ENCODE data around the gene CDCA8. TPM values are rescaled to one million over a fixed set of nuclear protein-coding genes. Genes with fewer than 3 reads are reported as not detected.

Gene CDCA8
- total and polyA plus RNA-seq, 2 of the 4 experiments (the other 2 are of a cell fraction), result 5.9 to 25.7 TPM

- no peak overlapping the region for H2BK20ac ChIP-seq (ENCODE audit: low read depth, low read length)
- no peak overlapping the region for H2BK5ac ChIP-seq (ENCODE audit: low read depth, low read length, poor library complexity, severe bottlenecking)
- no peaks in the 10 kb centered on the region for H3K36me3 ChIP-seq (ENCODE audit: control insufficient read depth, insufficient read depth, low read length)
- no peak overlapping the region for H3K23ac ChIP-seq (ENCODE audit: low read depth, low read length)
- WGBS, 2 experiments (ENCODE audit: extremely low coverage in 2 of 2, insufficient read length in 1 of 2), result 17% methylated on average over 1 of the region's 15 CpGs; no CpG with 5 or more reads in 1 of the 2 experiments
- dilution Hi-C loops (cut with HindIII; ENCODE audit: low sequenced_read_pairs, unreplicated experiment) (no loop called here), intact Hi-C loops (cut with micrococcal nuclease) (no loop called here), in situ Hi-C loops (cut with MboI; ENCODE audit: low sequenced_read_pairs) (no loop called here)
- no peak overlapping the region for H3K4ac ChIP-seq (ENCODE audit: low read depth, low read length)
- no peaks in the 10 kb centered on the region for H4K20me1 ChIP-seq (ENCODE audit: insufficient read depth, low read length)
- no peak overlapping the region for H4K5ac ChIP-seq (ENCODE audit: low read depth, low read length)
- no peak overlapping the region for H3K4me3 ChIP-seq (ENCODE audit: insufficient read depth, low read depth, low read length)
- H3K56ac ChIP-seq (ENCODE audit: extremely low read depth, insufficient read depth, low read length), result no peak overlapping the region
- H3K9ac ChIP-seq (ENCODE audit: low read depth, low read length), result no peak overlapping the region
- POLR2A ChIA-PET (ENCODE audit: unreplicated experiment), result no interaction called here
- H2BK120ac ChIP-seq (ENCODE audit: low read depth, low read length), result no peak overlapping the region
- TF ChIP-seq RFX5 (IDR thresholded peaks at IDR 0.05; ENCODE audit: low read depth, low read length) (no peak), MXI1 (IDR thresholded peaks at IDR 0.05; ENCODE audit: borderline replicate concordance, low read depth, low read length) (no peak), FOS (IDR thresholded peaks at IDR 0.05; ENCODE audit: low read depth, low read length) (no peak), BHLHE40 (IDR thresholded peaks at IDR 0.05; ENCODE audit: low read depth, low read length) (no peak), CTCF (conservative IDR thresholded peaks at IDR 0.05; ENCODE audit: low read depth, low read length) (no peak), RAD21 (IDR thresholded peaks at IDR 0.05; ENCODE audit: low read length) (no peak), MAZ (IDR thresholded peaks at IDR 0.05; ENCODE audit: borderline replicate concordance, low read depth, low read length) (no peak)
- no peaks in the 10 kb centered on the region for H3K9me3 ChIP-seq (ENCODE audit: control insufficient read depth, insufficient read depth, low read length)
- ATAC-seq (ENCODE audit: low read depth) (no peak), DNase-seq (no peak)
- H2AFZ ChIP-seq (replicated peaks; ENCODE audit: low read length, poor library complexity), result no peak overlapping the region
- H3K27ac ChIP-seq (ENCODE audit: insufficient read depth, low read length), result no peak overlapping the region
- H3K4me1 ChIP-seq (ENCODE audit: control insufficient read depth, insufficient read depth, low read length), result no peaks in the 10 kb centered on the region
- H3K9me1 ChIP-seq (ENCODE audit: insufficient read depth, low read length), result no peaks in the 10 kb centered on the region
- H3K14ac ChIP-seq (replicated peaks; ENCODE audit: low read depth, low read length), result no peak overlapping the region
- H3K79me1 ChIP-seq (ENCODE audit: low read depth in 1 of 2, low read length in 2 of 2), result no peaks in the 10 kb centered on the region
- peaks cover 49% of the 10 kb centered on the region for H3K27me3 ChIP-seq (ENCODE audit: control insufficient read depth, insufficient read depth, low read length)
- H4K8ac ChIP-seq (ENCODE audit: low read depth in 2 of 2, low read length in 2 of 2), result no peak overlapping the region
- no peak overlapping the region for H3K4me2 ChIP-seq (ENCODE audit: low read depth, low read length)
- BruUV-seq (replicated peaks), result no TSS peak
- no peak overlapping the region for H2AK9ac ChIP-seq (replicated peaks; ENCODE audit: low read depth, low read length, poor library complexity)
- no peak overlapping the region for H2BK15ac ChIP-seq (ENCODE audit: low read depth, low read length)
- CTCF ChIA-PET, result no interaction called here
- no peak overlapping the region for H4K91ac ChIP-seq (ENCODE audit: insufficient read depth, low read depth, low read length)
- no peak overlapping the region for H2AK5ac ChIP-seq (ENCODE audit: low read depth, low read length)
- no peak overlapping the region for H3K18ac ChIP-seq (ENCODE audit: low read depth, low read length)
Measured at GRCh38 chr1:37726751-37727585, 34.7 kb downstream of the CDCA8 start.

All from IMR-90 (cell line).